GM19238 (cell line): ENCODE results near the gene UBTF.
"Not testable (repeated sequence)": the region's sequence is repeated elsewhere in the genome, so short reads cannot be mapped to it uniquely, and the experiment has no call there.

Experiments used
- DNase-seq: peaks from one replicate; pipeline ENCODE4 v3.0.0; 2011; ENCODE audit warnings: low spot score; ENCODE audit not compliant: insufficient read length

Gene UBTF

DNA sequence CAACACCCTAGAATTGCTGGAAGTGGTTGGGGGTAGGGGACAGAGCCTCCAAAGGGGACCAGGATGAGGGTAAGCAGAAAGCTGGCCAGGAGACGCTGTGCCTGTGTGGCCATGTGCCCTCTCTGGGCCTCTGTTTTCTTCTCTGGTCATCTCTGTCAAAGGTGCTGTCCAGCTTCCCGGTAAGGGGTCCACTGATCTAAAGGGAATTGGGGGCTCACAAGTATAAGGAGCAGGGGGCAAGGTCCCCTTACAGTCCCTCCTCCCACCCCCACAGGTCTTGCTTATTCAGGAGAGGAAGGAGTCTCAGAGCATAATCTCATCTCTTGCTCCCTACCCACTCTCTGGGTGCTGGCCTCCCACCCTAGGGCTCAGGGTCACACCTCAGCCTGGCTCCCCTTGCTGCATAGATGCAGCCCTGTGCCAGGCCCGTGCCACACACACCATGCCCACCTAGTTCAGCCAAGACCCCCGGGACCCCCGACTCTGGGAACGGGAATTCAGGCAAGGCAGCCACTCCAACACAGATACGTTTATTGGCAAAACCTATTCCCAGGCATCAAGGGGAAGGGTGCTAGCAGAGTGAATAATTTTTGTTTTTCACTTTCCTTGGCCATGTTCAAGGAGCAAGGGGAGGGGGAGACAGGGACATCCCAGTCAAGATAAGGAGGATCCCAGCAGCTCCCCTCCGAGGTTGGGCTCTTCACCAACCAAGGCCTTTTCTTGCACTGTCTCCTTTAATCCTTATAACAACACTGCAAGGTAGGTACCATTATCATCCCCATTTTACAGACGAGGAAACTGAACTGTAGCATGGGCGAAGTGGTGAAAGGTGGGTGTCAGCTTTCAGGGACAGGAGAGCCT is 28.6 kb upstream of the UBTF start:
- no peak for DNase-seq

DNA sequence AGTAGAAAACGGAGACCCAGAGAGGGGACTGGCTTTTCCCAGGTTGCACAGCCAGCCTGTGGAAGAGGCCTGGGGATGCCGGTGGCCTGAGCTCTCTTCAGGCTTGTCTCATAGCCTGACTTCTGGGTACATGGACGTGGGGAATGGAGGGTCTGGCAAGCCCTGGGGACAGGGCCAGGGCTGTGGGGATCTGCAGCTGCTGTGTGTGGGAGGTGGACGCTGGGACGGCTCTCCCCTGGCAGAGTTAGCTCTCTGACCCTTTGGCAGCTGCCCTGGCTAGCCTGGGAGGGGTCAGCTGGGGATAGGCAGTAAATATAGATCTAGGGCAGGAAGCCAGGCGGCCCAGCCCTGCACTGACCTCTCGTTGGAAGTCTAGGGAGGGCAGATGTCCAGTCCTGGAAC is 28.0 kb upstream of the UBTF start:
- DNase-seq = no peak

DNA sequence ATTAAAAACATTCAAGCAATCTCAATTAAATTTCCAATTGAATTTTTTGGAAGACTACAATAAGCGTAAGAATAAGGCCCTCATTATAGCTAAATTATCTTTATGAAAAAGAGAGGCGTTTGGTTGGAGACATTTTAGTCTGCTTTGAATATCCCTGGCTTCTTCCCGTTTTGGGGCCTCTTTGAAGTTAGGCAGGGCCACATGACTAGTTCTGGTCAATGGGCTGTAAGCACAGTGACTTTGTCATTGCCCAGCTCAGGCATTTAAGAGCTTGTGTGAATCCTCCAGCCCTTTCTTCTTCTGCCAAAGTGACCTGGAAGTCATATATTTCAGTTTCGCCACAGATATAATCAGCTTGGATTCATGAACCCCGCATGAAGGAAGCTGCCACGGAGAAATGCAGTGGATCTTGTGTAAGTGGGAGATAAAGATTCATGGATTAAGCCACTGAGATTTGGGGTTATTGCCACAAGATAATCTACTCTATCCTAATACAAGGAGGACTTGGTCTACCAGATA is 21.7 kb upstream of the UBTF start:
- DNase-seq = no peak

DNA sequence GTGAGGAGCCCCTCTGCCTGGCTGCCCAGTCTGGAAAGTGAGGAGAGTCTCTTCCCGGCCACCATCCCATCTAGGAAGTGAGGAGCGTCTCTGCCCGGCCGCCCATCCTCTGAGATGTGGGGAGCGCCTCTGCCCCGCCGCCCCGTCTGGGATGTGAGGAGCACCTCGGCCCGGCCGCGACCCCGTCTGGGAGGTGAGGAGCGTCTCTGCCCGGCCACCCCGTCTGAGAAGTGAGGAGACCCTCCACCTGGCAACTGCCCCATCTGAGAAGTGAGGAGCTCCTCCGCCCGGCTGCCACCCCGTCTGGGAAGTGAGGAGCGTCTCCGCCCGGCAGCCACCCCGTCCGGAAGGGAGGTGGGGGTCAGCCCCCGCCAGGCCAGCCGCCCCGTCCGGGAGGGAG is 18.4 kb upstream of the UBTF start:
- DNase-seq = not testable (repeated sequence)

DNA sequence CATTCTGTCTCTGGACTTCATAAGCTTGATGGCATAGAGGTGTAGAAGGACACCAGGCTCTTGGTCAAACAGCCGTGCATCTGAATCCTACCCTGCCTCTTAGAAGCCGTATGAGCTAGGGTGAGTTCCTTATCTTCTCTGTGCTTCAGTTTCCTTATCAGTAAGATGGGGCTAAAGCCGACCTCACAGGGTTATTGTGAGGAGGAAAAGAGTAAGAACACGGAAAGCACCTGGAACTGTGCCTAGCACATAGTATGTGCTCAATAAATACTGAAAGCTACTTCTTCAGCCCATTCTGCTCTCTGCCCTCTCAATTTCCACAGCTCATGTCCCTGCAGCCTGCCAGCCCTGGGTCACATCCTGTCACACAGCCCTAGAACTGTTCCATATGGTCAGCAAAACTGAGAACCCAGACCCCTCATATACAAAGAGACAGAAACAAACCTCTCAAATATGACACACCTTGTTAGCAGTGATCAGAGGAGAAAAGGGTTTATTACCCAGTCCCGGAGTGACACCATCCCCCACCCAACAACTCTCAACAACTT is 17.0 kb upstream of the UBTF start:
- no peak for DNase-seq

DNA sequence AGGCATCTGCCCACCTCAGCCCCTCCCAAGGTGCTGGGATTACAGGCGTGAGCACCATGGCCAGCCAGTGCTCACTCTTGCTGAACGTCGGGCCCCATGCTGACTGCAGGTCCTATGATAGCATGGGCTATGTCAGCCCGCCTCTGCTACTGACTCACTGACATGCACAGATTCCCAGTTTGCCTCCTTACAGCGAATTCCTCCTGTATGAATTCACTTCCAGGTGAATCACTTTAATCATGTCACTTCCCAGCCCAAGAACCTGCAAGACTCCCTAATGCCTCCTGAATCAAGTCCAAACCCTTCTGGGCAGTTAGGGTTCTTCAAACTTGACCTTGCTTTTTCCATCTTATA is 16.1 kb upstream of the UBTF start:
- no peak for DNase-seq

DNA sequence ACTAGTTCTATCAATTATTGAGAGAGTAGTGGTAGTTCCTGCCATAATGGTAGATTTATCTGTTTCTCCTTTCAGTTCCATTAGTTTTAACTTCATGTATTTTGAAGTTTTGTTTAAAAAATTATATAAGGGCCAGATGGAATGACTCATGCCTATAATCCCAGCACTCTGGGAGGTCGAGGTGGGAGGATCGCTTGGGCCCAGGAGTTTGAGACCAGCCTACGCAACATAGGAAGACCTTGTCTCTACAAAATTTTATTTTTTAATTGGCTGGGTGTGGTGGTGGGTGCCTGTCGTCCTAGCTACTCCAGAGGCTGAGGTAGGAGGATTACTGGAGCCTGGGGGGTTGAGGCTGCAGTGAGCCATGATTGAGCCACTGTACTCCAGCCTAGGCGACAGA is 14.1 kb upstream of the UBTF start:
- no peak for DNase-seq

DNA sequence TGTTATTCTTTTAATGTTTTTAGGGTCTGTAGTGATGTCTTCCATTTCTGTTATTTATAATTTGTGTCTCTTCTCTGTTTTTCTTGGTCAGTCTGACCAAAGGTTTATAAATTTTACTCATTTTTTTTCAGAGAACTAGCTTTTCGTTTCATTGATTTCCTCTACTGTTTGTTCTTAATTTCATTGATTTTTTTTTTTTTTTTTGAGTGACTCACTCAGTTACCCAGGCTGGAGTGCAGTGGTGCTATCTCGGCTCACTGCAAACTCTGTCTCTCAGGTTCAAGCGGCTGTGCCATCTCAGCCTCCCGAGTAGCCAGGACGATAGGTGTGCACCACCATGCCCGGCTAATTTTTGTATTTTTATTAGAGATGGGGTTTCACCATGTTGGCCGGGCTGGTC is 12.6 kb upstream of the UBTF start:
- DNase-seq = no peak

DNA sequence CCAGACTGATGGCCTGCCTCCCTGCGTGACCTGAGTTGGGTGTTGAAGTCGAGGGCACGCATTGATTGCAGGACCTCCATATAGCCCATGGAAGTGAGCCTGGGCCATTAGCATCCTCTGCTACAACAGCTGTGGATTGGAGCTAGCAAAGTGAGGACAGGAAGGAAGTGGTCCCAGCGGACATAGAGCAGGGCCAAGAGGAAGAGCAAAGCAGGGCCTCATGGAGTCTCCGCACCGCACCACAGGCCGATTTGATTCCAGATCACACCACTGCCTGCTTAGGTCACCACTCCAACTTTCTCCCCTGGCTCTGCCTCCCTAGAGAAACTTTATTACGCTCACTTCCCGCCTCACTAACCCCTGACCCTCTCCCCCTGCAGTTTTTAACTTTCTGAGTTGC is 10.7 kb upstream of the UBTF start:
- DNase-seq = no peak

DNA sequence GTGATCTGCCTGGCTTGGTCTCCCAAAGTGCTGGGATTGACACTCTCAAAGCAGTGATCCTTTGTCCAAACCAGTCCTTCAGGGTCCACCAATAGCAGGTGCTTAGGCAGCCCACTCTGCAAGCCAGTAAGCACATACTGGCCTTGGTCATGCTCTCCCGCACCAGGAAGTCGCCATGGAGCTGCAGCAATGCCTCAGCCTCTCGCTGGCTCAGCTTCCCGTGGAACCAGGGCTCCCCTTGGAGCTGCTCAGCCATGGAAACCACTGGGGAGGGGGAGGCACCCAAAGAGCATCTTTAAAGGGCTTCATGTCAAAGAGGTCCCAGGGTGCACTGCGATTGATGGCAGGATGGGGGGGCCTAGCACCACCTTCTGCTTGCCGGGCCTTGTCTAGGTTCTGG is 9.6 kb upstream of the UBTF start:
- no peak for DNase-seq

DNA sequence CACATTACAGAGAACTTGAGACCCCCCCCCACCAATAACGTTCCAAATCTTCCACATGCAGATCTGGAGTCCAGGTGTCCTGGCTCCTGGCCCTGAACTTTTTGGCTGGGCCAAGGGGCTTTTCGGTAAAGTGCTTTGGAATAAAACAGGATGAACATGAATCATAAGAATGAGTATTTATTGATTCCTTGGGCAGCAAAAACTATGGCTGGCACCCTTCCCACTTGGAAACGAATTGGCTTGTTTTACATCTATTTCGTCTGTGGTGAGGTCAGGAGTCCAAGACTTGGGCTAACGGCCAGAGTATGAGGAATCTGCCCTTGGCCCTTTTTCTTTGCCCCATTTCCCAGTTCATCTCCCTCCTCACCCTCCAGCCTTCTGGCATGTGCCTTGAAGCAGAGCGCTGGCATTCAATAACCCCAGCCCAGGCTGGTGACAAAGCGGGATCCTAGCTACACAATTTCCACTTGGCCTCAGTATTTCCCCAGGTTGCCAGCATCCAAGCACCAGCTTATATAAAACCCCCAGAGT is 4.1 kb upstream of the UBTF start:
- DNase-seq = no peak

DNA sequence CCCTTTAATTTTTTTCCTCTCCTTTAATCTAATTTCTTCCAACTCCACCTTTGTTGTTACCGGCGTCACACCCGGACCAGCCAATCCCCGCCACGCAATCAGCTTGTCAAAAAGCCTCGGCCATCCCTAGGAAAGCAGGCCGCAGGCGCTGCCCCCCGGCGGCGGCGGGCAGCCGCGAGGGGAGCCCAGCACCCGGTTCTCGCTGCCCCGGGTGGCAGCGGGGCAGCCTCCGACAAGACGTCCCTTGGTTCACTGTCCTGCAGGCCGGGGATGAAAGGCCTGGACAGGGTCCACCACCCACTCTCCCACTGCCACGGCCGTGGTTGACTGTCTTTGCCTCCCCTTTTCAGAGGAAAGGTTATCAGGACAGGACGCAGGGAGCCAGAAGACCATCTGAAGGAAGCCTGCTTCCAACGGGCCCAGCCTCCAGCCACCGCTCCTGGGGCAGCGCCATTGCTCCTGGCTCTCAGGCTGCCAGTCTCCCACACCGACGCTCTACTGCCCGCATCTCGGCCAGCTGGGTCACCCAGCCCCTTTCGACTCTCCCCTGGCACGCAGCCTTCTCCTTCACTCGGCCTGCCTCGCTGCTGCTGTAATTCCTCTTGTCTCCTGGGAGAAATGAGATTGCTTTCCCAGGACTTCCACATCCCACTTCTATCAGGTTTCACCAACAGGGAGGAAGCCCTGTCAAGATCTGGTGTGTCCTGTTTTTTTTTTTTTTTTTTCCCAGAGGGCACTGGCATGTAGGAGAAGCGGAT is 2.8 kb upstream of the UBTF start:
- peak; percentile 57 for DNase-seq

DNA sequence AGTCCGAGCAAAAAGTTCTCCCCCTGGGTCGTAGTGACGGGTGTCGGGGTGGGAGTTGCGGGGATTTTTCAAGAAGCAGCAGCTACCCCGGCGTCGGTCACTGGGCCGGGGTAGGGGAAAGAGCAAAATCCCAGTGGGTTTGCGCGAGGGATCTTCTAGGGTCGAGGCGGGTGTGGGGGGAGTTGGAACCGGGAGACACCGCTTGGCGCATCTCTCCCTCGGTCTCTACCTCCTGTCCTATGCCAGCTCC is 2.3 kb upstream of the UBTF start:
- no peak for DNase-seq

DNA sequence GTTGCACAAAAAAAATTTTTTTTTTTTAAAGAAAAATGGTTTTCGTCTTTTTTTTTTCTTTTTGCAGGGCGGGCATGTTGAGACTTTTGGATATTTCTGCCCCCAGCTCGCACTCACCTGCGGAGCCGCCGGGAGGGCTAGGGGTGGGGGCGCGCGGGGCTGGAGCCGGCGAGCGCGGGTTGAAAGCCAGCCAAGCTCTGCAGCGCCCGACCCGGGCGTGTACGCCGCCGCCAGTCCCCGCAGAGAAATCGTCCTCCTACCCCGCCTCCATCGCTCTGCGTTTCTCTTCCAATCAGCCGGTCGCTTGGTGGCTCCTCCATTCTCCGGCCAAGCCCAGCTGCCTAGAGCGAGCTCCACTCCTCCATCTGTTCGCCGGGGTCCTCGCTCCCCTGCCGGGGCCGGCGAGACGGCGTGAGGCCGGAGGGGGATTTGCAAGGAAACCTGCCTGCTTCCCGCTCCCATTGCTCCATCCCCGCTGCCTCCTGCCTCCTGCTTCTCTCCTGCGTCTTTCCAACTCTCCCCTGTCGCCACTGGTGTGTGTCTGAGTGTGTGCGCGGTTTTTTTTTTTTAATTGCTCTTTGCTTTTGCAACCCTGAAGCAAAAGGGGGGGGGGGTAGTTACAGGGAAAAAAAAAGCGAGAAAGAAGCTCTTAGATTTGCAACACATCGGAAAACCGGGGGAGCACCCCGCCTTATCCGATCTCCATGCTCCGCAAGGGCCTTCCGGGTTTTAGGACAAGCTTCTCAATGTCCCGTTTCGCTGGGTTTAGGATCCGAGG is 1.8 kb upstream of the UBTF start:
- peak; percentile 76 for DNase-seq

DNA sequence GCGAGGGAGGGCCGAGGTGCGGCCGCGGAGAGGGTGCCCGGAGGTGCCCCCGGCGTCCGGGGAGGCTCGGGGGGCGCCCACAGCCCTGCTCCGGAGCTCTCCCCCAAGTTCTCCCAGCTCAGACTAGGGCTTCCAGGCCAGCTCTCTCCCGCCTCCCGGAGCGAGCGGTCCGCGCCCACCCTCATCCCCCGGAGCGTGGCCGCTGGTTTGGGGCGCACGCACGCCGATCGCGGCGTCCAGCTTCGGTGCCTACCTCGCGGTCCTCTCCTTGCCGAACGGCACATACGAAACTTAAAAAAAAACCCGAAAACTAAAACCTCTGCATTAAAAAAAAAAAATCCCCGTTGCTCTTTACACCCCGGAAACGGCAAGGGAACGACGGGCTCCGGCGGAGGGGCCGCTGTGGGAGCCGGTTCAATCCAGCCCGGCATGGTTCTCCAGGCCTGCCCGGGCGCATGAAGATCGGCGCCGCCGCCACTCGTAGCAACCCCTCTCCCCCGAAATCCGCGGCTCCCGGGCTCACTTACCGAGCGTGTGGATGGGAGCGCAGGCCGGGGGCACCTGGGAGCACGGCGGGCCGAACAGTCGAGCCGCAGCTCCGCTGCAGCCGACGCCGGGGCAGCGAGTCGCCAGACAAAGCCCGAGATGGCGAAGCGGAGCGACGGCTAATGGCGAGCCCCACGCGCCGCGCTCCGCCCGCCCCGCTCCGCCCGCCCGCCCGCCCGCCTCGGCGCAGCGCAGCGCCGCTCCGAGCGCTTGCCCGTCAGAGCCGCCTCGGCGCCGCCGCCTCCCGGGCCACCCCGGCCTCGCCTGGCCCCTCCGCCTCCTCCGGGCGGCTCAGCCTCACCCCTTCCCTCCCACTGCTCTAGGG is 973 bp upstream of the UBTF start:
- peak; percentile 63 for DNase-seq

DNA sequence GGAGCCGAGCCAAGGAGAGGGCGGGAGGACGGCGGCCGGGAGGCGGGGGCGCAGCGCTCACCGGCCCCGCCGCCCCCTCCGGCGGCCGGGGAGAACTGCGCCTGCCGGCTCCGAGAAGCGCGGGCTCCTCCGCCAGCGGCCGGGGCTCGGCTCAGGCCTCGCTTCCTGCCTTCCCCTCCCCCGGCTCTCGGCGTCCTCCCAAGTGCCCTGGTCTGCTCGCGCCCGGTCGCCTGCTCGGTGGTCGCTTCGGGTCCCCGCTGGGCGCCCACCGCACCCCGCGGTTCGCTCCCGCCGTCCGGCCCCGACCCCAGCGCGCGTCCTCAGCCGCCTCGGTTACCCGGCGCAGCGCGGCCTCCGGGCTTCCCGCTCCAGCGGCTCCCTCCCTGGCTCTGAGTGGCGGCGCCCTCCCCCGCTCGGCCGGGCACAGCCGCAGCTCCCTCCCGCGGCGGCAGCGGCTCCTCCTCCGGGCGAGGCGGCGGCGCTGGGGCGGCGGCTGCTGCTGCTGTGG is 313 bp downstream of the UBTF start:
- DNase-seq = peak; percentile 87

DNA sequence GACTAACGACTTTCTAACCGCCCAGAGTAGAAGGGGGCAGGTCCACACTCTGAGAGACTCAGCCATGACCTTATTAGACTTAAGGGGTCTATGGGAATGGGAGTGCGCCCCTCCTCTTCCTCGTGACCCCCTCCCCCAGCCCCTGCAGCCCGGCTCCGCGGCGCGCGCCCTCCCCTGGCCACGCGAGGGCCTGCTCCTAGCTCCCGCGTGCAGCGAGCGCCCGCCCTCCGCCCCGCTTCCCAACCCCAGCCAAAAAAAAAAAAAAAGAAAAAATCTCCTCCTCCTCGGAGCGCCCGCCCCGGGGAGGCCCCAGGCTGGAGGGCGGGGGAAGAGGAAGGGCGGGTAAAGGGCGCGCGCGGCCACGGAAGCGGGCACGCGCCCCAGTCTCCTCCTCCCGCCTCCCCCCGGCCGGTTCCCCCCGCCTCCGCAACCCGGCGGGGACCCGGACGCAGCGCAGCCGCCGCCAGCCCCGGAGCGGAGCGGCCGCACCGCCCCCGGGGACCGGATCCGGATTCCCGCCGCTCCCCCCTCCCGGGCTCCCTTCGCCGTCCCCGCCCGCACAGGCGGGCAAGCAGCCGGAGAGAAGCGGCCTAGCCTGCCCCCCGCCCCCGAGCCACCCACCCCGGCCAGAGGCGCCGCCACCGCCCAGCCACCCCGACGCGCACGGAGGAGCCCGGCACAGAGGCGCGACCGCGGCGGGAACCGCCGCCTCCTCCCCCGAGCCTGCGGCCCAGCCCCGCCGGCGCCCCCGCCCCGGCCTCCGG is 949 bp downstream of the UBTF start:
- peak; percentile 83 for DNase-seq

DNA sequence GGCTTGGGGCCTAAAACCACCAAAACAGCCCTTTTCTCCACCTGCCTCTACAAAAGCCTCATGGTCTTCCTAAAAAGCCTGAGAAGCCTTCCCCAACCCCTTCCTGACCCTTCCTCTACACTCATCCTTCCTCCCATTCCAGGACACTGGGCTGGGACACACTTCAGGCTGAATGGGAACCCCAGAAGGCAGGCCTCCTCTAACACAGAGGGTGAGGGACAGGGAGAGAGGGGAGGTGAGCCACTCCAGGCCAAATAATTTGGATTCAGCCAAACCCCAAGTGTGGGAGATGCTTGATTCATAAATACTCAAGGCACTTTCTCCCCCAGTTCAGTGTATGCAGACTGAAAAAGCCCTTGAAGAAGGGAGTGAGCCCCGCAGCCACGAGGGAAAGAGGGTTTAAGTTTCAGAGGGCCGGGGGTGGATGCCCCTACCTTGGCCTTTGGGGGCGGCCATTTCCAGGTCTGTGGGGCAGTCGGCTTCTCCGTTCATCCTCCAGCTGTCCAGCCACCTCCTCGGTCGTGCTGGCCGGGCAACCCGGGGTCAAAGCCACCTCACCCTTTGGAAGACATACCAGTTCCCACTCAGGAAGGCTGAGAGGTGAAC is 1.6 kb downstream of the UBTF start:
- no peak for DNase-seq

DNA sequence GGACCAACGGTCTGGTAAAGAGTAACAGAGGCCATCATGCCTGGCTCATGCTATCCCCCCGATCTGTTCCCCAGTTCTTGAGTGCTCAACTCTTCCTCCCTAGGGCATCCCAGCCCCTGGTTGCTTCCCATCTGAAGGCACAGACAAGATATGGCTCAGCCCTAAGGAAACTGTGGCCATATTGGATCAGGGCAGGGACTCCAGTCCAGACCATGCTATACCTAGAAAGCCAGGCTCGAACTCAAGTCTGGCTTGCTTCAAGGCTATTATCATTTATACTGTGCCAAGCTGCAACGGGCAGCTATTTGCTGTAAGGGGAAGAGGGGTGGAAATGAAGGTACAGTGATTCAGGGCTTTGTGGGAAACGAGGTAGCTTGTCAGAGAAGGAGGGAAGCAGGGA is 2.8 kb downstream of the UBTF start:
- DNase-seq = no peak
